Neural progenitor cell (in vitro differentiated cells): ENCODE data around the gene ST7L. TPM values are rescaled to one million over a fixed set of nuclear protein-coding genes. Genes with fewer than 3 reads are reported as not detected.

ENCODE experiments used
- DNase-seq: peaks from one replicate; pipeline ENCODE4 v3.0.0-alpha.2; 2016; ENCODE audit warnings: low spot score
- H2AFZ ChIP-seq: fragments of 200-600 bp; sonication (generic); replicated peaks from 2 replicates; pipeline ENCODE4 v1.6.1; 2016; ENCODE audit warnings: antibody characterized with exemption
- H3F3A ChIP-seq: fragments of 200-600 bp; sonication (generic); 2 replicates; pipeline ENCODE4 v1.6.1; 2016; ENCODE audit warnings: antibody characterized with exemption, low read depth
- H3K27ac ChIP-seq: fragments of 200-600 bp; sonication (generic); 2 replicates; pipeline ENCODE4 v1.5.1; 2016; ENCODE audit warnings: mild to moderate bottlenecking
- H3K27me3 ChIP-seq: fragments of 200-600 bp; sonication (generic); 2 replicates; pipeline ENCODE4 v1.6.1; 2016; ENCODE audit warnings: mild to moderate bottlenecking, moderate library complexity
- H3K36me3 ChIP-seq: fragments of 200-600 bp; sonication (generic); 2 replicates; pipeline ENCODE4 v1.5.1; 2016
- H3K4me1 ChIP-seq: fragments of 200-600 bp; sonication (generic); 2 replicates; pipeline ENCODE4 v1.6.1; 2016; ENCODE audit warnings: mixed run types
- H3K4me2 ChIP-seq: fragments of 200-600 bp; sonication (generic); 2 replicates; pipeline ENCODE4 v1.6.1; 2016
- H3K4me3 ChIP-seq: fragments of 200-600 bp; sonication (generic); 2 replicates; pipeline ENCODE4 v1.5.1; 2016
- H3K79me2 ChIP-seq: fragments of 200-600 bp; sonication (generic); 2 replicates; pipeline ENCODE4 v1.6.1; 2016; ENCODE audit warnings: low read depth
- H3K9ac ChIP-seq: fragments of 200-600 bp; sonication (generic); 2 replicates; pipeline ENCODE4 v1.6.1; 2016
- H3K9me3 ChIP-seq: fragments of 200-600 bp; sonication (generic); 2 replicates; pipeline ENCODE4 v1.5.1; 2016; ENCODE audit warnings: low read depth
- H4K20me1 ChIP-seq: fragments of 200-600 bp; sonication (generic); 2 replicates; pipeline ENCODE4 v1.6.1; 2016; ENCODE audit warnings: low read depth
- H3K27ac Mint-ChIP-seq: 3 replicates; pipeline ENCODE4 v1.8.0; 2021; ENCODE audit warnings: mixed read lengths
- H3K27me3 Mint-ChIP-seq: 2 replicates; pipeline ENCODE4 v1.8.0; 2022; ENCODE audit warnings: low read depth, mild to moderate bottlenecking, inconsistent platforms, moderate library complexity, mixed read lengths; ENCODE audit not compliant: insufficient read depth
- H3K36me3 Mint-ChIP-seq: 3 replicates; pipeline ENCODE4 v1.8.0; 2021; ENCODE audit warnings: mixed read lengths
- H3K4me1 Mint-ChIP-seq: 3 replicates; pipeline ENCODE4 v1.8.0; 2021; ENCODE audit warnings: mixed read lengths
- H3K4me3 Mint-ChIP-seq: 3 replicates; pipeline ENCODE4 v1.8.0; 2021; ENCODE audit warnings: mild to moderate bottlenecking, moderate library complexity, mixed read lengths
- H3K9me3 Mint-ChIP-seq: 3 replicates; pipeline ENCODE4 v1.8.0; 2020; ENCODE audit warnings: mixed read lengths
- CTCF ChIP-seq: fragments of 200-600 bp; sonication (generic); IDR thresholded peaks from 2 replicates; pipeline ENCODE4 v1.5.1; 2017; ENCODE audit warnings: antibody characterized with exemption, mild to moderate bottlenecking
- EZH2 ChIP-seq: fragments of 200-600 bp; sonication (generic); IDR thresholded peaks from 2 replicates; pipeline ENCODE4 v1.6.1; 2017; ENCODE audit warnings: antibody characterized with exemption, mild to moderate bottlenecking, moderate library complexity
- EZH2phosphoT487 ChIP-seq: fragments of 200-600 bp; sonication (generic); IDR thresholded peaks from 2 replicates; pipeline ENCODE4 v1.6.1; 2017; ENCODE audit warnings: antibody characterized with exemption
- total RNA-seq: library from RNA; depleted of rRNA; stranded (reverse); fragments of >200 nt; gene quantifications from 2 replicates; pipeline ENCODE4 v1.2.3, GENCODE V29; 2015; ENCODE audit warnings: low replicate concordance

The ST7L gene
- total RNA-seq, 1 donor from 2014 or later = 26.1 TPM

GRCh38 chr1:112517646-112518045 lies 101.3 kb downstream of the ST7L start:
- H3K79me2 ChIP-seq = no peaks in the 10 kb centered on the region
- DNase-seq = no peak
- H3K4me1 ChIP-seq = peaks cover 35% of the 10 kb centered on the region
- H3K9ac ChIP-seq = no peak overlapping the region
- H3K27ac Mint-ChIP-seq = no peak overlapping the region
- peaks cover 45% of the 10 kb centered on the region for H3K36me3 Mint-ChIP-seq
- no peak overlapping the region for H3K4me3 ChIP-seq
- peaks cover 25% of the 10 kb centered on the region for H3K27me3 ChIP-seq
- H3K27ac ChIP-seq = no peak overlapping the region
- no peaks in the 10 kb centered on the region for H3K9me3 ChIP-seq
- H3K4me3 Mint-ChIP-seq = no peak overlapping the region
- H3K4me1 Mint-ChIP-seq = peaks cover 64% of the 10 kb centered on the region
- no peaks in the 10 kb centered on the region for H3K9me3 Mint-ChIP-seq
- H4K20me1 ChIP-seq = peaks cover 18% of the 10 kb centered on the region
- TF ChIP-seq EZH2phosphoT487 (no peak), EZH2 (no peak), CTCF (no peak)
- H3K27me3 Mint-ChIP-seq = peaks cover 23% of the 10 kb centered on the region
- H3K4me2 ChIP-seq = no peak overlapping the region
- H3K36me3 ChIP-seq = no peaks in the 10 kb centered on the region
- peaks cover 13% of the 10 kb centered on the region for H3F3A ChIP-seq
- no peak overlapping the region for H2AFZ ChIP-seq

- Mint-ChIP-seq H3K36me3 (peaks cover 45% of the 10 kb centered on the region), H3K27me3 (peaks cover 21% of the 10 kb centered on the region), H3K4me3 (no peak overlapping the region), H3K27ac (no peak overlapping the region), H3K4me1 (peaks cover 64% of the 10 kb centered on the region), H3K9me3 (no peaks in the 10 kb centered on the region)
- H4K20me1 ChIP-seq = peaks cover 18% of the 10 kb centered on the region
- peaks cover 35% of the 10 kb centered on the region for H3K4me1 ChIP-seq
- TF ChIP-seq CTCF = no peak
- no peak for TF ChIP-seq EZH2
- no peak for TF ChIP-seq EZH2phosphoT487
- no peak overlapping the region for H2AFZ ChIP-seq
- no peaks in the 10 kb centered on the region for H3K9me3 ChIP-seq
- H3K9ac ChIP-seq = no peak overlapping the region
- H3K27ac ChIP-seq = no peak overlapping the region
- no peaks in the 10 kb centered on the region for H3K36me3 ChIP-seq
- no peak overlapping the region for H3K4me2 ChIP-seq
- H3K4me3 ChIP-seq = no peak overlapping the region
- H3K27me3 ChIP-seq = peaks cover 30% of the 10 kb centered on the region
- DNase-seq = no peak
- no peaks in the 10 kb centered on the region for H3K79me2 ChIP-seq
- H3F3A ChIP-seq = peaks cover 13% of the 10 kb centered on the region
Observed at GRCh38 chr1:112517231-112517630, 101.7 kb downstream of the ST7L start.

GRCh38 chr1:112516141-112516540 lies 102.8 kb downstream of the ST7L start:
- Histone ChIP-seq H3K27ac (no peak overlapping the region), H3K36me3 (no peaks in the 10 kb centered on the region), H3F3A (peaks cover 13% of the 10 kb centered on the region), H3K4me2 (peak overlapping the region; percentile 67), H2AFZ (no peak overlapping the region), H3K4me1 (peaks cover 35% of the 10 kb centered on the region), H4K20me1 (peaks cover 18% of the 10 kb centered on the region), H3K27me3 (peaks cover 40% of the 10 kb centered on the region), H3K9me3 (no peaks in the 10 kb centered on the region), H3K79me2 (no peaks in the 10 kb centered on the region), H3K4me3 (peak overlapping the region; percentile 7), H3K9ac (no peak overlapping the region)
- no peak for TF ChIP-seq CTCF
- no peak for TF ChIP-seq EZH2phosphoT487
- TF ChIP-seq EZH2 = no peak
- Mint-ChIP-seq H3K9me3 (no peaks in the 10 kb centered on the region), H3K27ac (peak overlapping the region; percentile 83), H3K4me3 (no peak overlapping the region), H3K27me3 (peaks cover 18% of the 10 kb centered on the region), H3K4me1 (peaks cover 69% of the 10 kb centered on the region), H3K36me3 (peaks cover 43% of the 10 kb centered on the region)
- no peak for DNase-seq
